ENCODE results near the gene PAQR7. TPM values are rescaled to one million over a fixed set of nuclear protein-coding genes. Genes with fewer than 3 reads are reported as not detected.

The PAQR7 gene
- total and polyA plus RNA-seq, 2 experiments from 2014 or later = 4.0 to 5.2 TPM

GRCh38 chr1:25918615-25919014 is 43.1 kb upstream of the PAQR7 start:
- Histone ChIP-seq H3F3A (replicated peaks; ENCODE audit: low read depth) (peaks cover 14% of the 10 kb centered on the region; the same call in 1 of the 2 replicates), H3K9me2 (ENCODE audit: insufficient read depth) (no peaks in the 10 kb centered on the region), H3K4me3 (no peak overlapping the region), H3K4me1 (ENCODE audit: insufficient read depth) (peaks cover 18% of the 10 kb centered on the region), H3K36me3 (ENCODE audit: insufficient read depth) (no peaks in the 10 kb centered on the region), H2AFZ (0 out of 2 replicates have a peak overlapping the region, but pooled peaks have one; percentile 76), H3K27me3 (ENCODE audit: insufficient read depth) (peaks cover 6% of the 10 kb centered on the region), H4K20me1 (replicated peaks; ENCODE audit: insufficient read depth) (no peaks in the 10 kb centered on the region), H3K79me2 (replicated peaks; ENCODE audit: insufficient read depth) (no peaks in the 10 kb centered on the region), H3K4me2 (no peak overlapping the region), H3K27ac (ENCODE audit: low read depth) (no peak overlapping the region)
- Mint-ChIP-seq H3K4me1 (peaks cover 21% of the 10 kb centered on the region), H3K27ac (no peak overlapping the region), H3K27me3 (ENCODE audit: insufficient read depth, low read depth, poor library complexity) (peaks cover 11% of the 10 kb centered on the region), H3K4me3 (no peak overlapping the region), H3K9me3 (no peaks in the 10 kb centered on the region), H3K36me3 (ENCODE audit: low read depth) (no peaks in the 10 kb centered on the region)
- DNase-seq (ENCODE audit: low spot score) (peak; percentile 43), ATAC-seq (peak; percentile 6; the same call in 1 of the 3 replicates)
- TF ChIP-seq POLR2AphosphoS5 (IDR thresholded peaks at IDR 0.05; ENCODE audit: low read depth) = no peak
- no peak for TF ChIP-seq ZNF114 (CRISPR knock-in tag; IDR thresholded peaks at IDR 0.05)

GRCh38 chr1:25917996-25918395 is 42.5 kb upstream of the PAQR7 start:
- Mint-ChIP-seq H3K4me3 (no peak overlapping the region), H3K36me3 (ENCODE audit: low read depth) (no peaks in the 10 kb centered on the region), H3K9me3 (no peaks in the 10 kb centered on the region), H3K27ac (no peak overlapping the region), H3K27me3 (ENCODE audit: insufficient read depth, low read depth, poor library complexity) (peaks cover 9% of the 10 kb centered on the region), H3K4me1 (peaks cover 17% of the 10 kb centered on the region)
- TF ChIP-seq CREB1 (CRISPR knock-in tag; IDR thresholded peaks at IDR 0.05; ENCODE audit: low read depth) = no peak
- no peak for TF ChIP-seq STAT1 (IDR thresholded peaks at IDR 0.05; ENCODE audit: unreplicated experiment)
- no peak for TF ChIP-seq EZH2phosphoT487 (IDR thresholded peaks at IDR 0.05; ENCODE audit: unreplicated experiment)
- no peak for TF ChIP-seq REST (IDR thresholded peaks at IDR 0.05; ENCODE audit: unreplicated experiment)
- no peak for TF ChIP-seq ZNF462 (CRISPR knock-in tag; IDR thresholded peaks at IDR 0.05)
- no peaks in the 10 kb centered on the region for H3K79me2 ChIP-seq (replicated peaks; ENCODE audit: insufficient read depth)
- no peak overlapping the region for H3K27ac ChIP-seq (ENCODE audit: low read depth)
- H3K27me3 ChIP-seq (ENCODE audit: insufficient read depth) = peaks cover 6% of the 10 kb centered on the region
- H4K20me1 ChIP-seq (replicated peaks; ENCODE audit: insufficient read depth) = no peaks in the 10 kb centered on the region
- ATAC-seq (no peak), DNase-seq (ENCODE audit: low spot score) (no peak)
- H3K4me3 ChIP-seq = no peak overlapping the region
- peak overlapping the region; percentile 91; the same call in 1 of the 2 replicates for H2AFZ ChIP-seq
- H3K36me3 ChIP-seq (ENCODE audit: insufficient read depth) = no peaks in the 10 kb centered on the region
- H3K9me2 ChIP-seq (ENCODE audit: insufficient read depth) = no peaks in the 10 kb centered on the region
- peaks cover 14% of the 10 kb centered on the region for H3K4me1 ChIP-seq (ENCODE audit: insufficient read depth)
- peaks cover 9% of the 10 kb centered on the region; the same call in 1 of the 2 replicates for H3F3A ChIP-seq (replicated peaks; ENCODE audit: low read depth)
- H3K4me2 ChIP-seq = no peak overlapping the region

Measured in GM23338 (cell line).